ENCODE data around the gene SLC6A18.

The SLC6A18 gene

GRCh38 chr5:1194378-1194777 is 30.8 kb upstream of the SLC6A18 start:
- no peak overlapping the region for H3K4me3 ChIP-seq (ENCODE audit: low read length)
- TF ChIP-seq EZH2 (optimal IDR thresholded peaks at IDR 0.05; ENCODE audit: low read depth, low read length): no peak
- TF ChIP-seq CTCF (IDR thresholded peaks at IDR 0.05; ENCODE audit: low read length): no peak
- TF ChIP-seq EZH2phosphoT487 (IDR thresholded peaks at IDR 0.05; ENCODE audit: low read length): no peak
- no peak overlapping the region for H3K27ac ChIP-seq (ENCODE audit: low read length)
- H3K79me2 ChIP-seq (ENCODE audit: low read length): no peaks in the 10 kb centered on the region
- peaks cover 36% of the 10 kb centered on the region for H3K27me3 ChIP-seq (replicated peaks; ENCODE audit: insufficient read depth, low read length)
- no peaks in the 10 kb centered on the region for H3K9me3 ChIP-seq (replicated peaks; ENCODE audit: insufficient read depth, low read length)
- no peaks in the 10 kb centered on the region for H3K36me3 ChIP-seq (replicated peaks; ENCODE audit: insufficient read depth, low read length)
- H3K9ac ChIP-seq (ENCODE audit: low read length): no peak overlapping the region
- no peak for DNase-seq
- H3K4me1 ChIP-seq (ENCODE audit: low read length): no peaks in the 10 kb centered on the region
- H2AFZ ChIP-seq (ENCODE audit: low read length): no peak overlapping the region
- H3K9me2 ChIP-seq (replicated peaks; ENCODE audit: insufficient read depth, low read length): no peaks in the 10 kb centered on the region
- no peak overlapping the region for H3K4me2 ChIP-seq (ENCODE audit: low read depth, low read length)
- no peaks in the 10 kb centered on the region for H3F3A ChIP-seq (ENCODE audit: insufficient read depth, low read length)
- H4K20me1 ChIP-seq (ENCODE audit: insufficient read depth, low read length): no peaks in the 10 kb centered on the region

GRCh38 chr5:1195439-1195838 is 29.7 kb upstream of the SLC6A18 start:
- no peak overlapping the region for H2AFZ ChIP-seq (ENCODE audit: low read length)
- no peak for DNase-seq
- no peaks in the 10 kb centered on the region for H3K36me3 ChIP-seq (replicated peaks; ENCODE audit: insufficient read depth, low read length)
- H3F3A ChIP-seq (ENCODE audit: insufficient read depth, low read length): no peaks in the 10 kb centered on the region
- no peaks in the 10 kb centered on the region for H3K9me3 ChIP-seq (replicated peaks; ENCODE audit: insufficient read depth, low read length)
- H3K4me1 ChIP-seq (ENCODE audit: low read length): no peaks in the 10 kb centered on the region
- no peak overlapping the region for H3K27ac ChIP-seq (ENCODE audit: low read length)
- H3K79me2 ChIP-seq (ENCODE audit: low read length): no peaks in the 10 kb centered on the region
- peaks cover 46% of the 10 kb centered on the region for H3K27me3 ChIP-seq (replicated peaks; ENCODE audit: insufficient read depth, low read length)
- no peak overlapping the region for H3K4me3 ChIP-seq (ENCODE audit: low read length)
- H3K9ac ChIP-seq (ENCODE audit: low read length): no peak overlapping the region
- TF ChIP-seq EZH2 (optimal IDR thresholded peaks at IDR 0.05; ENCODE audit: low read depth, low read length) (no peak), EZH2phosphoT487 (IDR thresholded peaks at IDR 0.05; ENCODE audit: low read length) (no peak), CTCF (IDR thresholded peaks at IDR 0.05; ENCODE audit: low read length) (no peak)
- no peaks in the 10 kb centered on the region for H4K20me1 ChIP-seq (ENCODE audit: insufficient read depth, low read length)
- no peak overlapping the region for H3K4me2 ChIP-seq (ENCODE audit: low read depth, low read length)
- H3K9me2 ChIP-seq (replicated peaks; ENCODE audit: insufficient read depth, low read length): no peaks in the 10 kb centered on the region

GRCh38 chr5:1195916-1196315 is 29.3 kb upstream of the SLC6A18 start:
- H2AFZ ChIP-seq (ENCODE audit: low read length): no peak overlapping the region
- no peaks in the 10 kb centered on the region for H3K9me2 ChIP-seq (replicated peaks; ENCODE audit: insufficient read depth, low read length)
- TF ChIP-seq EZH2 (optimal IDR thresholded peaks at IDR 0.05; ENCODE audit: low read depth, low read length) (no peak), EZH2phosphoT487 (IDR thresholded peaks at IDR 0.05; ENCODE audit: low read length) (no peak), CTCF (IDR thresholded peaks at IDR 0.05; ENCODE audit: low read length) (no peak)
- no peak overlapping the region for H3K4me2 ChIP-seq (ENCODE audit: low read depth, low read length)
- no peak overlapping the region for H3K27ac ChIP-seq (ENCODE audit: low read length)
- H3K4me1 ChIP-seq (ENCODE audit: low read length): no peaks in the 10 kb centered on the region
- no peaks in the 10 kb centered on the region for H3K36me3 ChIP-seq (replicated peaks; ENCODE audit: insufficient read depth, low read length)
- no peak overlapping the region for H3K4me3 ChIP-seq (ENCODE audit: low read length)
- no peaks in the 10 kb centered on the region for H3F3A ChIP-seq (ENCODE audit: insufficient read depth, low read length)
- H3K9me3 ChIP-seq (replicated peaks; ENCODE audit: insufficient read depth, low read length): no peaks in the 10 kb centered on the region
- H3K27me3 ChIP-seq (replicated peaks; ENCODE audit: insufficient read depth, low read length): peaks cover 46% of the 10 kb centered on the region
- H3K9ac ChIP-seq (ENCODE audit: low read length): no peak overlapping the region
- no peaks in the 10 kb centered on the region for H4K20me1 ChIP-seq (ENCODE audit: insufficient read depth, low read length)
- DNase-seq: no peak
- H3K79me2 ChIP-seq (ENCODE audit: low read length): no peaks in the 10 kb centered on the region
